PC-9 (cell line): ENCODE data around the gene HNRNPA2B1.

Experiments used
- EZH2 ChIP-seq: fragments of 200-600 bp; sonication (generic); IDR thresholded peaks from 2 replicates; pipeline ENCODE4 v1.8.0; 2017; ENCODE audit warnings: antibody characterized with exemption, low read depth
- TF ChIP-seq, protein P1 (sequence below): fragments of 200-600 bp; sonication (generic); conservative IDR thresholded peaks from 2 replicates; pipeline ENCODE4 v1.6.1; 2017; ENCODE audit warnings: mixed run types, antibody characterized with exemption, mild to moderate bottlenecking, moderate library complexity

DNA sequence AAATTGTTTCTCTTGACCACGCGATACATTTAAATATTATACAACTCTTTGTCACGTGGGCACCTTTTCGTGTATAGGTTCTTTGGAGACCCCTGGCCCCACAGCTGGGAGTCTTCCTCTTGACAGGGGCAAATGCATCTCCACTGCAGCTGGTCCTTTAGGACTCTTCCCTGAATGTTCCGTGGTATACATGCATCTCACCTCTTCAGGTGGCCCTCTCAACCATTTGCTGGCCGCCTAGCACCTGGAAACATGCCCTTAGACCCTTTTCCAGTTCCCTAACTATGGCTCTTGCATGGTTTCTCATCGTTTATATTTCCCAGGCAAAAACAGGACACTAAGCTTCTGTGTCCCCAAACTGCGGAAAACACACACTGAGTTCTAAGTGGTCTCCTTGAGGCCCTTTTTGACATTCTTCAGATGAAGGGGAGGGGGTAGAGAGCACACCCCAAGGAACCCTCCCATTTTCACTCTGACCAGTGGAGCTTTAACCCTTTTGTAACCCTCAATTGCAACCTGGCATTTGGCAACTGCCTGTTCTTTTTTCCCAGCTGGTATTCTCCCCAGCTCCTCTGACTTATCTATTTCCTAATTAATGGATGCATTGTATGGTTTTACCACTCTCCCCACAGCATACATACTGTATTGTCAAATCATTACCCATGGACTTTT is 20.6 kb downstream of the HNRNPA2B1 start:
- TF ChIP-seq, protein P1, sequence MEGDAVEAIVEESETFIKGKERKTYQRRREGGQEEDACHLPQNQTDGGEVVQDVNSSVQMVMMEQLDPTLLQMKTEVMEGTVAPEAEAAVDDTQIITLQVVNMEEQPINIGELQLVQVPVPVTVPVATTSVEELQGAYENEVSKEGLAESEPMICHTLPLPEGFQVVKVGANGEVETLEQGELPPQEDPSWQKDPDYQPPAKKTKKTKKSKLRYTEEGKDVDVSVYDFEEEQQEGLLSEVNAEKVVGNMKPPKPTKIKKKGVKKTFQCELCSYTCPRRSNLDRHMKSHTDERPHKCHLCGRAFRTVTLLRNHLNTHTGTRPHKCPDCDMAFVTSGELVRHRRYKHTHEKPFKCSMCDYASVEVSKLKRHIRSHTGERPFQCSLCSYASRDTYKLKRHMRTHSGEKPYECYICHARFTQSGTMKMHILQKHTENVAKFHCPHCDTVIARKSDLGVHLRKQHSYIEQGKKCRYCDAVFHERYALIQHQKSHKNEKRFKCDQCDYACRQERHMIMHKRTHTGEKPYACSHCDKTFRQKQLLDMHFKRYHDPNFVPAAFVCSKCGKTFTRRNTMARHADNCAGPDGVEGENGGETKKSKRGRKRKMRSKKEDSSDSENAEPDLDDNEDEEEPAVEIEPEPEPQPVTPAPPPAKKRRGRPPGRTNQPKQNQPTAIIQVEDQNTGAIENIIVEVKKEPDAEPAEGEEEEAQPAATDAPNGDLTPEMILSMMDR, result no peak
- no peak for TF ChIP-seq EZH2
